GM12891 (cell line): ENCODE data around the gene RABAC1.

ENCODE experiments used
- PAX5 ChIP-seq: IDR thresholded peaks from 2 replicates; pipeline ENCODE4 v1.6.1; 2011; ENCODE audit warnings: low read length, moderate library complexity, mild to moderate bottlenecking; ENCODE audit not compliant: insufficient read depth, severe bottlenecking
- POLR2A ChIP-seq: IDR thresholded peaks from 2 replicates; pipeline ENCODE4 v1.6.1; 2011; ENCODE audit warnings: low read depth, low read length, control low read depth
- POLR2AphosphoS5 ChIP-seq: IDR thresholded peaks from 2 replicates; pipeline ENCODE4 v1.6.1; 2011; ENCODE audit warnings: low read depth, low read length, control low read depth
- POU2F2 ChIP-seq: IDR thresholded peaks from 2 replicates; pipeline ENCODE4 v1.6.1; 2011; ENCODE audit warnings: low read depth, mild to moderate bottlenecking, control low read depth, low read length, moderate library complexity
- SPI1 ChIP-seq: IDR thresholded peaks from 2 replicates; pipeline ENCODE4 v1.6.1; 2011; ENCODE audit warnings: low read depth, low read length, control low read depth
- TAF1 ChIP-seq: IDR thresholded peaks from 2 replicates; pipeline ENCODE4 v1.6.1; 2011; ENCODE audit warnings: low read depth, low read length, control low read depth

- TF ChIP-seq POLR2AphosphoS5 (no peak), POLR2A (no peak), TAF1 (no peak), SPI1 (0 out of 2 replicates have a peak, but pooled peaks have one; percentile 27), POU2F2 (no peak), PAX5 (peak; percentile 10)
Observed at GRCh38 chr19:41957838-41958366, 1.2 kb downstream of the RABAC1 start.
